HUES48 (cell line): ENCODE results near the gene THBS1.

ENCODE experiments used
- H3K27ac ChIP-seq: one replicate; pipeline ENCODE4 v1.7.0; 2013; ENCODE audit warnings: low read depth, low read length, inconsistent platforms
- H3K27me3 ChIP-seq: 2 replicates; pipeline ENCODE4 v1.6.1; 2013; ENCODE audit warnings: mild to moderate bottlenecking, low read length; ENCODE audit not compliant: control insufficient read depth, insufficient read depth
- H3K36me3 ChIP-seq: 2 replicates; pipeline ENCODE4 v1.6.1; 2013; ENCODE audit warnings: low read length; ENCODE audit not compliant: control insufficient read depth, insufficient read depth
- H3K4me1 ChIP-seq: 2 replicates; pipeline ENCODE4 v1.6.1; 2013; ENCODE audit warnings: mild to moderate bottlenecking, low read length; ENCODE audit not compliant: control insufficient read depth, insufficient read depth
- H3K4me3 ChIP-seq: 2 replicates; pipeline ENCODE4 v1.5.1; 2013; ENCODE audit warnings: mild to moderate bottlenecking, low read depth, low read length
- H3K9ac ChIP-seq: 2 replicates; pipeline ENCODE4 v1.6.1; 2013; ENCODE audit warnings: mild to moderate bottlenecking, low read depth, low read length, moderate library complexity
- H3K9me3 ChIP-seq: 2 replicates; pipeline ENCODE4 v1.6.1; 2013; ENCODE audit warnings: low read length; ENCODE audit not compliant: control insufficient read depth, insufficient read depth

Gene THBS1

GRCh38 chr15:39597336-39597735 lies 16.5 kb downstream of the THBS1 start:
- Histone ChIP-seq H3K27ac (no peak overlapping the region), H3K27me3 (no peaks in the 10 kb centered on the region), H3K4me1 (peaks cover 4% of the 10 kb centered on the region; the same call in 1 of the 2 replicates), H3K4me3 (no peak overlapping the region), H3K9ac (no peak overlapping the region), H3K9me3 (no peaks in the 10 kb centered on the region), H3K36me3 (peaks cover 54% of the 10 kb centered on the region)

DNA sequence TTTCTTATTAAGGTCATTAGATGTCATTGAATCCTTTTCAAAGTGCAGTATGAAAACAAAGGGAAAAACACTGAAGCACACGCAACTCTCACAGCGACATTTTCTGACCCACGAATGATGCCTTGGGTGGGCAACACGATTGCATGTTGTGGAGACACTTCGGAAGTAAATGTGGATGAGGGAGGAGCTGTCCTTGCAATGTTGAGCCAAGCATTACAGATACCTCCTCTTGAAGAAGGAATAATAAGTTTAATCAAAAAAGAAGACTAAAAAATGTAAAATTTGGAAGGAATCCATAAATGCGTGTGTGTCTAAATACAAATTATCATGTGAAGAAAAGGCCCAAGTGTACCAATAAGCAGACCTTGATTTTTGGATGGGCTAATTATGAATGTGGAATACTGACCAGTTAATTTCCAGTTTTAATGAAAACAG lies 16.9 kb downstream of the THBS1 start:
- Histone ChIP-seq H3K9ac (no peak overlapping the region), H3K36me3 (peaks cover 50% of the 10 kb centered on the region), H3K27me3 (no peaks in the 10 kb centered on the region)

GRCh38 chr15:39598186-39598850 lies 17.4 kb downstream of the THBS1 start:
- Histone ChIP-seq H3K4me1 (peaks cover 4% of the 10 kb centered on the region; the same call in 1 of the 2 replicates), H3K9ac (no peak overlapping the region), H3K27ac (no peak overlapping the region), H3K27me3 (no peaks in the 10 kb centered on the region), H3K36me3 (peaks cover 45% of the 10 kb centered on the region), H3K9me3 (no peaks in the 10 kb centered on the region), H3K4me3 (no peak overlapping the region)

More for the DNA sequence above, 16.9 kb downstream of the THBS1 start:
- peaks cover 4% of the 10 kb centered on the region; the same call in 1 of the 2 replicates for H3K4me1 ChIP-seq
- H3K4me3 ChIP-seq, result no peak overlapping the region
- H3K9me3 ChIP-seq, result no peaks in the 10 kb centered on the region
- no peak overlapping the region for H3K27ac ChIP-seq

DNA sequence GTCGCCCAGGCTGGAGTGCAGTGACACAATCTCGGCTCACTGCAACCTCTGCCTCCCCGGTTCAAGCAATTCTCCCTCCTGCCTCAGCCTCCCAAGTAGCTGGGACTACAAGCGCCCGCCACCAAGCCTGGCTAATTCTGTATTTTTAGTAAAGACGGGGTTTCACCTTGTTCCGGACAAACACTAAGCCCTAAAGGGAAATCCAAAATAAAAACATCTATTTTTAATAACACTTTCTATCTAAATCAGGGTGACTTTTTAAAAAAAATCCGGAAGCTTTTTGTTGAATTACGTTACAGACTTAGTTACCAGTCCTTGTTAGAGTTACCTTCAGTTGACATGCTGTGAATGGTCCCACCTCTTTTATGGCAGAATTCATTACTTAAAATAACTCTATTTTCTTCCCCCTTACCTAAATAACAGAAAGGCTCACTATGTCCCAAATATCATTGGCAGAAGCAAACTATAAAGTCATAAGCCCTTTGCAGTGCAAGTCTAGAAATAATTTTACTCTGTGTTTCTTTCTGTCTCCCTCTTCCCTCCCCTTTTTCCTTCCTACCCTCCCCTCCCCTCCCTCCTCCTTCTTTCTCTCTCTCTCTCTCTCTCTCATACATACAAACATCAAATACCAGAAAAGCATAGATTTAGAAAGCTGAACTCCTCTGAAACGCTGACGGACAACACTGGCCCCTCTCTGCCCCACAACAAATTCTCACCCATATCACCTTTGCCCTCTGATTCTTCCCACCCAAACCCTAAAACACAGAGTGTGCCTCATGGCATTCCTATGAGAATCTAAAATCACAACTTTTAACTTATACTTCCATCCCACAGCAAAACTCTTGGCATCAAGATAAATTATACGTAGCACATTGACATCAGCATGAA lies 18.3 kb downstream of the THBS1 start:
- H3K36me3 ChIP-seq, result peaks cover 36% of the 10 kb centered on the region
- H3K9me3 ChIP-seq, result no peaks in the 10 kb centered on the region
- no peak overlapping the region for H3K4me3 ChIP-seq
- peaks cover 4% of the 10 kb centered on the region; the same call in 1 of the 2 replicates for H3K4me1 ChIP-seq
- no peaks in the 10 kb centered on the region for H3K27me3 ChIP-seq
- H3K27ac ChIP-seq, result no peak overlapping the region
- H3K9ac ChIP-seq, result no peak overlapping the region

- H3K4me3 ChIP-seq, result no peak overlapping the region
- H3K4me1 ChIP-seq, result peaks cover 4% of the 10 kb centered on the region; the same call in 1 of the 2 replicates
- no peaks in the 10 kb centered on the region for H3K27me3 ChIP-seq
- no peak overlapping the region for H3K9ac ChIP-seq
- H3K36me3 ChIP-seq, result peaks cover 29% of the 10 kb centered on the region
- no peak overlapping the region for H3K27ac ChIP-seq
- no peaks in the 10 kb centered on the region for H3K9me3 ChIP-seq
Observed at GRCh38 chr15:39599871-39600270, 19.0 kb downstream of the THBS1 start.

DNA sequence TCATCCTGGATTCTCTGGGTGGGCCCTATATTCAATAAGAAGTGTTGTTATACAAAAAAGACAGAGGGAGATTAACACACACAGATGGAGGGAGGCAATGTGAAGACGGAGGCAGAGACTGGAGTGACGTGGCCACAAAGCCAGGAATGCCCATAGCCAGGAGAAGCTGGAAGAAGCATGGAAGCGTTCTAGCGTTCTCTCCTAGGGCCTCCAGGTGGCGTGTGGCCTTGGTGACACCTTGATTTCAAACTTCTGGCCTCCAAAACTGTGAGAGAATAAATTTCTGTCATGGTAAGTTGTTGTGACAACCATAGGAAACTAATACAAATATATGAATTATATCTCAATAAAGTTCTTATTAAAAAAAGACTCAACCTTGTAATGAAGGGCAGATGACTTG lies 21.3 kb downstream of the THBS1 start:
- Histone ChIP-seq H3K4me1 (no peaks in the 10 kb centered on the region), H3K27ac (no peak overlapping the region), H3K9me3 (no peaks in the 10 kb centered on the region), H3K4me3 (no peak overlapping the region), H3K9ac (no peak overlapping the region), H3K36me3 (peaks cover 6% of the 10 kb centered on the region), H3K27me3 (no peaks in the 10 kb centered on the region)

DNA sequence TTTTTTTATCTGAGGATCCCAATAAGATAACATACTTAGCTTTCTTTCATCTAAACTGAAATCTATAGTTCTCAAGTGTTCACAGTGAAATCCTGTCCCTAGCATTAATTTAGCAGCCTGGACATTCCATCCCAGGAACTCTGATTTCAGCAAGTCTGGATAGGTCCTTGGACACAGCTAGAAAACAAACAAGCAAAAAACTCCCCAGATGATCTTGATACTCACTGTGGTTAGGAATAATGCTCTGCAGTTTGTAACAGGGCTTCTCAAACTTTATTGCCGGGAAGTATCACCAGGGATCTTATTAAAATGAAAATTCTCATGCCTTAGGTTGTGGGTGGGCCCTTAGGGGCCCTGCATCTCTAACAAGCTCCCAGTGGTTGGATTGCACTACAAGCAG lies 24.3 kb downstream of the THBS1 start:
- Histone ChIP-seq H3K27me3 (no peaks in the 10 kb centered on the region), H3K27ac (no peak overlapping the region), H3K9me3 (no peaks in the 10 kb centered on the region), H3K9ac (no peak overlapping the region), H3K4me3 (no peak overlapping the region), H3K36me3 (no peaks in the 10 kb centered on the region), H3K4me1 (no peaks in the 10 kb centered on the region)

DNA sequence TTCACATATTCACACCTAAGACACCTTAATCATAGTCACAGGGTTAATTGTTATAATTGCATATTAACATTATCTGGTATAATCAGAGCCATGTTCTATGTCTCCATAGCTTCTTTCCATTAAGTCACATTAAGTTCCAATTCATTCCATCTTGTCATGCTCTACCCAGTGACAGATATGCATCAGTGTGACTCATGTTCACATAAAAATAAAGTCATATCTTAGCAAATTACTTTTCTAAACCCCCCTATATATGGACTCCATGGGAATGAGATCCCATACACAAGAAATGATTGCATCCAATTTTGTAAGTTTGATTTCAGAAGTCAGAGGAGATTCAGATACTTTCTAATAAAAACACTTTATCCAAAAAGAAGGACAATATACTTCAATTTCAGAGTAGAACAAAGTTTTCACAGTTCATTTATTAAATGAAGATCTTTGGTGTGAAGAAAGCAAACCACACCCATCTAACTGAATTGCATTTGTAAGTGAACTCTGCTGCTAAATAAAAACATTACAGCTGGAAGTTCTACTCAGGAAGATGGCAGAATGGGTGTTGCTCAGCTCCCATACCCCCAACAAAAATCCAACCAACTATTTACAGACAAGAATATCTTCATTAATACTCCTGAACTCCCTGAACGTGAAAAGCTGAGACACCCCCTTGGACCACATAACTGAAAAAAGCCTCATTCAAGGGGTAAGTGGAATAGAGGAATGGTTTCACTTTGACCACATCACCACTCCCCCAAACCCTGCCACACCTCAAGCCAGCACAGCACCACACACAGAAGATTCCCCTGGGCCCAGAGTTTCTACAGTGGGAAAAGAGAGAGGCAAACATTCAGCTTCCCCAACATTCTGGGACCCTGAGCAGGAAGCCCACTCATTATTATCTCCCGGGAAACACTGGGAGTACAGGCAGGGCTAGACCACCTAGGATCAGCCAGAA lies 27.6 kb downstream of the THBS1 start:
- Histone ChIP-seq H3K27me3 (no peaks in the 10 kb centered on the region), H3K9ac (no peak overlapping the region), H3K27ac (no peak overlapping the region), H3K9me3 (no peaks in the 10 kb centered on the region), H3K4me3 (no peak overlapping the region), H3K36me3 (no peaks in the 10 kb centered on the region), H3K4me1 (no peaks in the 10 kb centered on the region)

DNA sequence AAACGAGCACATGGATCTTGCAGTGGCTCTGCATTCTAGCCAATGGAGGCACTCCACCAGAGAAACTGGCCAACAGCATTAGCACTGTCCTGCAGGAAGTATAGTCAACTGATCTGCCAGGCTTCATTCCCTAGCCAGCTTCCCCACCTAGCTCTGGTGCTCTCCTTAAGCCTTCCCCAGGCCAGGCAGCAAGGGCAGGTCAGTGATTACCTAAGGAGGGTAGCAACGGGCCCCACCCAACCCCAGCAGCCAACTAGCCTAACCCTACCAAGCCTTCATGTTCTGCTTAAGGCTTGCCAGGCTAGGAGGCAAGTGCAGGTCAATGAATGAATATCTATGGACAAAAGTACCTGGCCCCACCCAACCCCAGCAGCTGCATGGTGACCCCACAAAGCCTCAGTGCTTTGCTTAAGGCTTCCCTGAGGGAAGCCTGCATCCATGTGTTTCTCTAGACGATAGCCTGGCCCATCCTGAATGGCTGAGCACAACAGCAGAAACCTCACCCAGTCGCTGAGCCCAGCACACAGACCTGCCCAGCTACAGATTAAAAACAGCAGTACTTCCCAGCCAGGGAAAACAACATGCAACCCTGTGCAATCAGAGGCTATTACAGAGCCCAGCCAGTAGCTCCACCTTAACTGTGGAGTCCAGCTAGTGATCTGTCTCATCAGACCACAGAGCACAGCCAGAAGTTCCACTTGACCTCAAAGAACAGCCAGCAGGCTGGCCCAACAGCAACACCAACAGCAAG lies 28.5 kb downstream of the THBS1 start:
- Histone ChIP-seq H3K27me3 (no peaks in the 10 kb centered on the region), H3K4me3 (no peak overlapping the region), H3K27ac (no peak overlapping the region), H3K9me3 (no peaks in the 10 kb centered on the region), H3K36me3 (no peaks in the 10 kb centered on the region), H3K9ac (no peak overlapping the region), H3K4me1 (no peaks in the 10 kb centered on the region)

DNA sequence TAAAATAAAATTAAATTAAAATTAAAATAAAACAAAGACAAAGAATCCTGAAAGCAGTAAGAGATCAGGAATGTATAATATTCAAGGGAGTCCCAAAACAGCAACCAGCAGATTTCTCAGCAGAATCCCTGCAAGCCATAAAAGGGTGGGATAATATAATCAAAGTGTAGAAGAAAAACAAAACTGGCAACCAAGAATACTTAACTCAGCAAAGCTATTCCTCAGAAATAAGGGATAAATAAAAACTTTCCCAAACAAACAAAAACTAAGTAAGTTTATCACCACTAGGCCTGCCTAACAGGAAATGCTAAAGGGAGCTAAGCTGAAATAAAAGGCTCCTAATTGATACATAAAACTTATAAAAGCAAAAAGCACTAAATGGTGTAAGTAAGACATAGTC lies 29.8 kb downstream of the THBS1 start:
- Histone ChIP-seq H3K27me3 (no peaks in the 10 kb centered on the region), H3K36me3 (no peaks in the 10 kb centered on the region), H3K4me1 (no peaks in the 10 kb centered on the region), H3K27ac (no peak overlapping the region), H3K9ac (no peak overlapping the region), H3K9me3 (no peaks in the 10 kb centered on the region), H3K4me3 (no peak overlapping the region)
